HFFc6 (cell line): ENCODE data around the gene RXFP3. TPM values are rescaled to one million over a fixed set of nuclear protein-coding genes. Genes with fewer than 3 reads are reported as not detected.

Experiments
- DNase-seq: peaks from one replicate; pipeline ENCODE4 v3.0.0-alpha.2; 2018
- H3K27ac Mint-ChIP-seq: 2 replicates; pipeline ENCODE4 v1.8.0; 2020; ENCODE audit warnings: mild to moderate bottlenecking, mixed read lengths
- H3K27me3 Mint-ChIP-seq: 2 replicates; pipeline ENCODE4 v1.8.0; 2021; ENCODE audit warnings: mild to moderate bottlenecking, moderate library complexity, mixed read lengths; ENCODE audit not compliant: insufficient read depth
- H3K36me3 Mint-ChIP-seq: 2 replicates; pipeline ENCODE4 v1.8.0; 2021; ENCODE audit warnings: low read depth, mixed read lengths
- H3K4me1 Mint-ChIP-seq: 2 replicates; pipeline ENCODE4 v1.8.0; 2020; ENCODE audit warnings: low read depth, mixed read lengths
- H3K4me3 Mint-ChIP-seq: 2 replicates; pipeline ENCODE4 v1.8.0; 2020; ENCODE audit warnings: mild to moderate bottlenecking, moderate library complexity, mixed read lengths
- H3K9me3 Mint-ChIP-seq: 2 replicates; pipeline ENCODE4 v1.8.0; 2020; ENCODE audit warnings: mild to moderate bottlenecking, mixed read lengths
- CTCF ChIP-seq: fragments of 200-600 bp; sonication (generic); IDR thresholded peaks from 2 replicates; pipeline ENCODE4 v1.5.0; 2021; ENCODE audit warnings: antibody characterized with exemption, mild to moderate bottlenecking
- total RNA-seq, 6 experiments: library from RNA; stranded (reverse); fragmentation: NEBNext Ultra II Directional; extraction: Animal tissue kit (Norgen Biotek cat#: 25700); gene quantifications; 2 replicates in 1 of 6; 3 replicates in 5 of 6; pipeline ENCODE4 v1.2.3, GENCODE V29; 2021

RXFP3 gene
- total RNA-seq, 6 experiments from 2014 or later = not detected

- Mint-ChIP-seq H3K27ac (no peak within 1 kb of the TSS), H3K9me3 (no peaks in the 10 kb centered on the region), H3K4me1 (peaks cover 17% of the 10 kb centered on the region), H3K4me3 (no peak within 1 kb of the TSS), H3K27me3 (peaks cover 2% of the 10 kb centered on the region; the same call in 1 of the 2 replicates), H3K36me3 (peaks cover 17% of the 10 kb centered on the region)
- no peak for TF ChIP-seq CTCF
- no peak for DNase-seq
These were observed 48.5 kb downstream of the RXFP3 start, which contains the start of gene SLC45A2 for GRCh38 chr5:33984671-33985124. TSS of gene SLC45A2 (minus strand) at chr5:33984693. CDS start at chr5:33984583, 110 bp downstream.

DNA sequence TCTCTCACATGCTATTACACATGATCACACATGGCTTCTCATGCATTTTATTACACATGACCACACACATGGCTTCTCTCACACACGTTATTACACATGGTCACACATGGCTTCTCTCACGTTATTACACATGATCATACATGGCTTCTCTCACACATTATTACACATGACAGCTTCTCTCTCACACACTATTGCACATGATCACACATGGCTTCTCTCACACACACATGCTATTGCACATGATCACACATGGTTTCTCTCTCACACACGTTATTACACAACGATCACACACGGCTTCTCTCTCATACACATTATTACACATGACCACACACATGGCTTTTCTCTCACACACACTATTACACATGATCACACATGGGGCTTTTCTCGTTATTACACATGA, 49.3 kb downstream of the RXFP3 start:
- no peak overlapping the region for H3K27ac Mint-ChIP-seq
- H3K4me1 Mint-ChIP-seq = peaks cover 17% of the 10 kb centered on the region
- peaks cover 2% of the 10 kb centered on the region; the same call in 1 of the 2 replicates for H3K27me3 Mint-ChIP-seq
- H3K9me3 Mint-ChIP-seq = no peaks in the 10 kb centered on the region
- H3K4me3 Mint-ChIP-seq = no peak overlapping the region
- DNase-seq = no peak
- TF ChIP-seq CTCF = no peak
- peaks cover 17% of the 10 kb centered on the region for H3K36me3 Mint-ChIP-seq

Other genes with a start within 250 kb of the RXFP3 start
- 10 to 100 TPM; 42.2 to 49.7 (median 47.2) TPM for gene ADAMTS12, start 44.4 kb upstream of the RXFP3 start, total RNA-seq
- gene SLC45A2, start 48.3 kb downstream of the RXFP3 start, total RNA-seq = not detected
- gene AMACR, start 71.7 kb downstream of the RXFP3 start, total RNA-seq = 10 to 100 TPM in 1 of 6 experiments, 1 to 10 TPM in 5; 8.1 to 16.8 (median 8.9) TPM
- under 1 TPM; 0.40 to 0.62 (median 0.50) TPM for gene C1QTNF3, start 106.8 kb downstream of the RXFP3 start, total RNA-seq